HS-5 (cell line): Measurements from ENCODE around the gene NECTIN4.
"Not testable (repeated sequence)": the region's sequence is repeated elsewhere in the genome, so short reads cannot be mapped to it uniquely, and the experiment has no call there.

Source experiments
- DNase-seq: peaks from one replicate; pipeline ENCODE4 v3.0.0-alpha.2; 2012; ENCODE audit warnings: low read depth

NECTIN4 gene

GRCh38 chr1:161054232-161054631 lies 35.1 kb downstream of the NECTIN4 start:
- no peak for DNase-seq

DNA sequence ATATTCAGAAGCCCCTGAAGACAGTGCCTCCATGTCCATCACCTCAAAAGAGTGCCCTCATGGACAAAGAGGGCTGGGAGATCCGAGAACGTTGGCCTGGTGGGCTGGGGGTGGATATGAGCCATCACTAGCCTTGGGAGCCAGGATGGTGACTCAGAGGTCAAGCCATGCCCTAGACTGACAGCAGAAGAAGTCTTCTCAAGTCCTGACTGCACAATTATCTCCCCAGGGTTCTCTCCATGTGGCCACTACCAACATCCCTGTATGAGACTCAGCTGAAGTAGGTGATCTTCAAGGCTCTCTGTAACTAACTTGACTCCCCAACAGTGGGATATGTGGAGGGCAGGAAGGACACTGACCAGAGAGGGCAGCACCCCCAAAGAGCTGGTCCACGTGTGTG lies 36.5 kb downstream of the NECTIN4 start:
- no peak for DNase-seq

GRCh38 chr1:161051219-161051618 lies 38.1 kb downstream of the NECTIN4 start:
- no peak for DNase-seq

DNA sequence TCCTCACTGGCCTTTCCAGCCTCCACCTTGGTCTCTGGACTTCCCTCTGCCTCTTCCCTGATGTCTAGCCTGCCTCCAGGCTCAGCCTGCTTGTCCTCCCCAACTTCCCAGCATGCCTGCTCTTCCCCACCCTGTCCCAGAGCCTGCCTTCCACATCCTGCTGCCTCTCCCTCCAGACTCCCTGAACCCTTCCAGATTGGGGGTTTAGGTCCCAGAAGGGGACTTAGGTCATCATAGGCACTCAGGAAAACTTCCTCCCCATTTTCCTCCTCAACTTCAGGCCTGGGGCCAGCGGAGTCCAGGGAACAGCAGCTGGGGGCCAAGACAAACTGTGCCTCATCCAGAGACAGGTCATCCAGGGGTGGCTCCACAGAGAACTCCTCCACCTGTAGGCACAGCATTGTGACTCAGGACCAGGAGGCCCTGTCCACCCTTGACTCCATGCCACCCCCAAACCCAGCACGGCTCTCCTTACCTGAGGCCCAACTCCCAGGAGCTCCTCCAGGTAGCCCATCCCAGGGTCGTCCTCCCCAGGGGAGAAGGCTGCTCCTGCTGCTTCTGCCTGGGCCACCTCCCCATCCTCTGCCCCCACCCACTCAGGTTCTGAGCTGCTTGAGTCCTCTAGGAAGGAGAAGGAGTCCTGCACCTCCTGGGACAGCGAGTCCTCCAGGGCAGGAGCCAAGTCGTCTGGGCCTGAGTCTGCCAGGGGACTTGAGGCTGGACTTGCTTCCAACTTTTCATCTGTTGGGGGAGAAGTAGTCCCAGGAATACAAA lies 40.2 kb downstream of the NECTIN4 start:
- DNase-seq, result no peak

DNA sequence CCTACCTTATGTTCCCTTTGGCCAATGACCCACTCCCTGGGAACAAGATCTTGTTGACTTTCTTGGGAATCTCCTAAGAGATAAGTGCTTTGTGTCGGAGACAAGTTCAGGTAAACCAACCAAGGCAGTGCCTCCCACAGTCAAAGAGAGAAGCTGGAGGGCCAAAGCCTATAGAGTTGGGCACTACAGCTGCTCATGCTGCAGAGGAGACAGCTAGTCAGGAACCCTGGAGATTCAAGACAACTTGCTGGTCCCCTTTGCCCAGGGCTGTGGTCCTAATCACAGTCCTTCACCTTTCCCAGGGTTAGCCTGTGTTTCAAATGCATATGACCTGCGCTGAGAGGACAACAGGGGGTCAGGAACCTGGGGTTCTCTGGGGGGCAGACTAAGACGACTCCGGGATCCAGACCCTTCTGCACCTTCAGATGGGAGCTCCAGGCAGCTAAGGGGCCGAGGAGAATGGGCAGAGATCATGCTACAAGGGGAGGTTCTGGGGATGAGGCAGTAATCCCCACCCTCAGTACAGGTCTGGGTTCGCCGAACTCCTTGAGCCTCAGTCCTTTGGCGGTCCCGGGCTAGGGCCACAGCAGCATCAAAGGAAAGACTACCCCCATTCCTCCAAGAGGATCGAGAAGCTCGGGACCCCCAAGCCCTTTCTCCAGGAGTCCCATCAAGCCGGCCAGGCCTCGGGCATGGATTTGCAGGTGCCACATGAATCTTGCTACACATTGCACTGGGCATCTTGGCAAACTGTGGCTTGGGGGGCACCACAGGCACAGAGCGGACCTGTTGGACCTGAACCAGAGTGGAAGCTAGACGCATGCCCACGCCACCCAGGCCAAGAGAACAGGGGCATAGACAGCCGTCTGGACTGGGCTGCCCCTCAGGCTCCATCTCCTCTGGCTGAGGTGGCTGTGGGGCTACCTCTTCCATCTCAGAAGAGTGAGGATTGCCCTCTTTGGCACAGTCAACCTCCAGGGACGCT lies 41.6 kb downstream of the NECTIN4 start:
- no peak for DNase-seq

GRCh38 chr1:161046605-161047228 lies 42.6 kb downstream of the NECTIN4 start:
- no peak for DNase-seq

GRCh38 chr1:161045736-161046604 lies 43.4 kb downstream of the NECTIN4 start, which contains the start of gene USF1:
Gene USF1 (minus strand): TSS chr1:161045977. CDS start chr1:161043275, 2,702 bp downstream.
- peak; percentile 88 for DNase-seq

DNA sequence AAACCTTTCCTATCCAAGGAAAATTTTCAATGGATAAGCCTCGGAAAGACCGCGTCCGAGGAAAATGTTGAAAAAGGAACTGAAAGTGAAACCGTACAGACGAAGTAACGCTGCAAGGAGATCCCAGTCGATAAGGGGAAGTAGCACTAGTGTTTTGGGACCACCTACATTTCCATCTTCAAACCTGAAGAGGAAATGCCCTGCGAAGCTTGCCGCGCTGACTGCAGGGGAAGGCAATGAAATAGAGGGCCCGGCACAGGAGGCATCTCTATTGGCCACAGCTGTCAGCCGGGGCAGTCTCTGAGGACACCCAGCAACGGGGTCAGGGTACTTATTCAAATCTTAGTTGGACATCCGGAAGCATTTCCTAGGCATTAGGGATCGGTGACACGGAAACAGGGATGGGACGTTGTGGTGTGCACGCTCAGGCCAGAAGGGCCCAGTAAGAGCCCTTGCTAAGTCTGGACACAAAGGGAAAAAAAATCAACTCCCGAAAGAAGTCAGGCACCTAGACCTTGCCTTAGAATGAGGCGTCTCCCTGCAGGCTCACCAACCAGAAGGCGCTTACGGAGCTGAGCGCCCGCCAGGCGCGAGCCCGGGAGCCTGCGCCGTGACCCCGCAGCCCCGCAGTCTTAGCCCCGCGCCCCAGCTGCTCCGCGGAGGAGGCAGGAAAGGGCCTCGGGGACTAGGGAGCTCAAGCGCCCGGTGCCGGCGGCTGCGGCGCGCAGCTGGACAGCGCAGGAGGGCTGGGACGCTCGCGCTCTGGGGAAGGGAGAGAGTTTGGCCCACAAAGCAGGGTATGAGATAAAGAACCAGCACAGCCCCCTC lies 44.2 kb downstream of the NECTIN4 start:
- DNase-seq, result peak; percentile 50

GRCh38 chr1:161044535-161044907 lies 44.8 kb downstream of the NECTIN4 start:
- no peak for DNase-seq

DNA sequence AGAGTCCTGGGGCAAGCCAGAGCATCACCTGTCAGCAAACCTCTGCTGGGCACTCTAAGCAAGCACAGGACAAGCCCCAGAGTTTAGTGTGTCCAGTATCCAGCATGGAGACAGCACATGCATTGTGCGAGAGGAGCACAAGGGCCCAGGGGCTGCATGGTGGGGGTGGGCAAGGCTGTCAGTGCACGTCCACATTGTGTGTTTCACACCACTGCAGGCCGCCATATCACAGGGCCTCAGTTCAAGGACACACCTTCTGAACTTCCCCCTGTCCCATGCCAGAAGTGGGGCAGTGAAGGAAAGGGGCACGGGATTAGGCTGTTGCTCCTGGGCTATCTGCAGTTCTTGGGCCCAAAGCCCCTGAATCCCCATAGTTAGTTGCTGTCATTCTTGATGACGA lies 49.8 kb downstream of the NECTIN4 start:
- no peak for DNase-seq

DNA sequence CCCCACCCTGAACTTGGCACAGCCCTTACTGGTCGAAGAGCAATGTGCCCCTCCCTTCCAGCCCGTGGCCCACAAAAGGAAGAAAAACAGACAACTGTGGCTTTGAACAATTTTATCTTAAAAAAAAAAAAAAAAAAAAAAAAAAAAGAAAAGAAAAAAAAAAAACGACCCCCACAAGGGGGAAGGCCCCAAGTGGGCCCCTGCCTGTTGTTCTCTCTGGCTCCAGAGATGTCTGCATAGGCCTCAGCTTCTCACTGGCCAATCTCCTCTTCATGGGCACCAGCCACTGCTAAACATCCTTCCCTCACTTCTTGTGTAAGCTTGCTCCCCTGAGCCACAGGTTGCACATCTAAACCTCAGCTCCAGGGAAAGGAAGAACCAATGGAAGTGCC lies 50.2 kb downstream of the NECTIN4 start:
- DNase-seq, result no peak

GRCh38 chr1:161038523-161039153 lies 50.7 kb downstream of the NECTIN4 start, which contains the start of gene TSTD1:
Gene TSTD1 (minus strand): TSS chr1:161038964. CDS start chr1:161038889, 75 bp downstream.
- DNase-seq, result no peak

- DNase-seq, result no peak
Measured at GRCh38 chr1:161037661-161038522, 51.5 kb downstream of the NECTIN4 start.

- DNase-seq, result no peak
Measured at GRCh38 chr1:161033751-161034150, 55.6 kb downstream of the NECTIN4 start.

DNA sequence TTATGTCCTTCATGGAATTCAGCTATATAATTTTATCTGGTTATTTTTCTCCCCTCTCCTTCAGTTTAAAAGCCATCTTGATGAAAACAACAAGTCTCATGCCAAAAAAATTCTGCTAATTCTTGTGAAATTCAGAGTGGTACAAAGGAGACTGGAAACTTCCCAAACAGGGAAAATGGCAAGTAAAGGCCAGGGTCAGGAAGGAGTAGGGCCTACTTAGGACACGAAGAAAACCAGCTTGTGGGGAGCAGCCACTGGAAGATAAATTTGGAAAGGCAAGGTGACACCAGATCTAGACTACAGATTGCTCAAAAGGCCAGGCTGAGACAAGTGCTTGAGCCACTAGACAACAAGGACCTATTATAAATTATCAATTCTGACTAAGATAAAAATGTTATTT lies 56.9 kb downstream of the NECTIN4 start:
- DNase-seq, result no peak

GRCh38 chr1:161031874-161032273 lies 57.5 kb downstream of the NECTIN4 start:
- no peak for DNase-seq

GRCh38 chr1:161029466-161029865 lies 59.9 kb downstream of the NECTIN4 start:
- not testable (repeated sequence) for DNase-seq

DNA sequence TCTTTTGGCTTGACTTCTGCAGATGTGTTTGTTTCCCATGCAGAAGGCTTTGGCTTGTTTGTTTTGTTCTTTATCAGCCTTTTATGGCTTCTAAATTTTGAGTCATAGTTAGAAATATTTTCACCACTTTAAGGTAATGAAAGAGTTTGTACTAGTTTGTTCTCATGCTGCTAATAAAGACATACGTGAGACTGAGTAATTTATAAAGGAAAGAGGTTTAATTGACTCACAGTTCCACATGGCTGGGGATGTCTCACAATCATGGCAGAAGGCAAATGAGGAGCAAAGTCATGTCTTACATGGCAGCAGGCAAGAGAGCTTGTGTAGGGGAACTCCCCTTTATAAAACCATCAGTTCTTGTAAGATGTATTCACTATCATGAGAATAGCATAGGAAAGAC lies 62.4 kb downstream of the NECTIN4 start:
- not testable (repeated sequence) for DNase-seq

- not testable (repeated sequence) for DNase-seq
Measured at GRCh38 chr1:161022432-161022831, 66.9 kb downstream of the NECTIN4 start.
